Epithelial cell of proximal tubule (primary cell): ENCODE results near the gene ARX. TPM values are rescaled to one million over a fixed set of nuclear protein-coding genes. Genes with fewer than 3 reads are reported as not detected.

Experiments used
- DNase-seq: peaks from one replicate; pipeline ENCODE4 v3.0.0-alpha.2; 2011; ENCODE audit warnings: low read depth
- H3K4me3 ChIP-seq: 2 replicates; pipeline ENCODE4 v1.5.1; 2011; ENCODE audit warnings: low read depth, mild to moderate bottlenecking, low read length
- total RNA-seq: library from RNA; depleted of rRNA; stranded (reverse); fragments of >200 nt; gene quantifications from 2 replicates; pipeline ENCODE4 v1.2.3, GENCODE V29; 2015
- TF ChIP-seq, protein P1 (sequence below): conservative IDR thresholded peaks from 2 replicates; pipeline ENCODE4 v1.5.1; 2012; ENCODE audit warnings: low read depth, mild to moderate bottlenecking, low read length

The ARX gene
- total RNA-seq, 1 donor from 2014 or later: not detected

DNA sequence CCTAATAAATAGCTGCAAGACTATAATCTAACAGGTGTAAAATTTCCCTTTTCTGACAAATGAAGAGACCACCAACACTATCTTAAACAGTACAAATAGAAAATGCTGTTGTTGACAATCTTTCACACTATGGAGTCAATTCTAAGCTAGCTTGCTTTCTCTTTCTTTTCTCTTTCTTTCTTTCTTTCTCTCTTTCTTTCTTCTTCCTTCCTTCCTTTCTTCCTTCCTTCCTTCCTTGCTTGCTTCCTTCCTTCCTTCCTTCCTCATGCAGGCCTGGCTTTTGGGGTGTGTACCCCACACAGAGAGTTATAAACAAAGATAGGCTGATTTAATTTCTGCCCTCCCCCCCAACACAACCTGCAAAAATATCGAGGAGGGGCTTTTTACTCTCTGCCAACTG is 8.1 kb upstream of the ARX start:
- H3K4me3 ChIP-seq: no peak overlapping the region
- TF ChIP-seq, protein P1, sequence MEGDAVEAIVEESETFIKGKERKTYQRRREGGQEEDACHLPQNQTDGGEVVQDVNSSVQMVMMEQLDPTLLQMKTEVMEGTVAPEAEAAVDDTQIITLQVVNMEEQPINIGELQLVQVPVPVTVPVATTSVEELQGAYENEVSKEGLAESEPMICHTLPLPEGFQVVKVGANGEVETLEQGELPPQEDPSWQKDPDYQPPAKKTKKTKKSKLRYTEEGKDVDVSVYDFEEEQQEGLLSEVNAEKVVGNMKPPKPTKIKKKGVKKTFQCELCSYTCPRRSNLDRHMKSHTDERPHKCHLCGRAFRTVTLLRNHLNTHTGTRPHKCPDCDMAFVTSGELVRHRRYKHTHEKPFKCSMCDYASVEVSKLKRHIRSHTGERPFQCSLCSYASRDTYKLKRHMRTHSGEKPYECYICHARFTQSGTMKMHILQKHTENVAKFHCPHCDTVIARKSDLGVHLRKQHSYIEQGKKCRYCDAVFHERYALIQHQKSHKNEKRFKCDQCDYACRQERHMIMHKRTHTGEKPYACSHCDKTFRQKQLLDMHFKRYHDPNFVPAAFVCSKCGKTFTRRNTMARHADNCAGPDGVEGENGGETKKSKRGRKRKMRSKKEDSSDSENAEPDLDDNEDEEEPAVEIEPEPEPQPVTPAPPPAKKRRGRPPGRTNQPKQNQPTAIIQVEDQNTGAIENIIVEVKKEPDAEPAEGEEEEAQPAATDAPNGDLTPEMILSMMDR: no peak
- no peak for DNase-seq

GRCh38 chrX:25022499-25023325 is 6.9 kb upstream of the ARX start:
- no peak for DNase-seq
- TF ChIP-seq, protein P1: peak; percentile 31

GRCh38 chrX:25020905-25021449 is 5.2 kb upstream of the ARX start:
- peak overlapping the region; percentile 22 for H3K4me3 ChIP-seq
- DNase-seq: no peak
- TF ChIP-seq, protein P1: peak; percentile 60

More at GRCh38 chrX:25022499-25023325, 6.9 kb upstream of the ARX start:
- no peak overlapping the region for H3K4me3 ChIP-seq

DNA sequence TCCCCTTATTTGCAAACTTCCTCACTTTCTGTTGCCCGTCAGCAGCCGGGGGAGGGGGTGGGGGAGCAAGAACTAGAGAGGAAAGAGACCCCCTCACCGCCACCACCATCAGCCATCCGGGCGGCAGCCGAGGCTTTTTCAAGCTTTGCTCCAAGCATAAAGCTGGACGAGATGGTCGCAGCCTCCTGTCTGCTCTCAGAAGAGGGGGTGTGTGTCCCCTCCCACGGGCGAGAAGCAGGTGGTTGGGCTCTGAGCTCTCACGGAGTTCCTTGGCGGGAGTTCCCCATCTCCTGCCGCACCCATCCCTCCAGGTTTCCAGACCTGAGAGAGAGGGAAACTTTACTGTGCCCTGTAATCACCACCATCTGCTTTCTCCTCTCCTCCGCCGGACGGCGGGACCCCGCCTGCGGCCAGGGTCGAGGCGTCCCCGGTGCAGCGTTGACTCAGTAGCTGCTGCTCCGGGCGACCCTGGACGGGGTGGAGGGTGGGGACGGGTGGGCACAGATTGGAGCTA is 4.7 kb upstream of the ARX start:
- no peak overlapping the region for H3K4me3 ChIP-seq
- no peak for DNase-seq
- TF ChIP-seq, protein P1: no peak

- no peak overlapping the region for H3K4me3 ChIP-seq
- TF ChIP-seq, protein P1: no peak
- DNase-seq: no peak
These were observed 4.1 kb upstream of the ARX start for GRCh38 chrX:25019707-25020390.

GRCh38 chrX:25018682-25019081 is 2.9 kb upstream of the ARX start:
- no peak overlapping the region for H3K4me3 ChIP-seq
- no peak for DNase-seq
- TF ChIP-seq, protein P1: no peak
